ENCODE data around the gene CCM2L. TPM values are rescaled to one million over a fixed set of nuclear protein-coding genes. Genes with fewer than 3 reads are reported as not detected.

The CCM2L gene
- total and polyA plus RNA-seq, 10 of the 15 experiments (the other 5 are each of a cell fraction or from before 2014, with no cell fraction given): not detected

DNA sequence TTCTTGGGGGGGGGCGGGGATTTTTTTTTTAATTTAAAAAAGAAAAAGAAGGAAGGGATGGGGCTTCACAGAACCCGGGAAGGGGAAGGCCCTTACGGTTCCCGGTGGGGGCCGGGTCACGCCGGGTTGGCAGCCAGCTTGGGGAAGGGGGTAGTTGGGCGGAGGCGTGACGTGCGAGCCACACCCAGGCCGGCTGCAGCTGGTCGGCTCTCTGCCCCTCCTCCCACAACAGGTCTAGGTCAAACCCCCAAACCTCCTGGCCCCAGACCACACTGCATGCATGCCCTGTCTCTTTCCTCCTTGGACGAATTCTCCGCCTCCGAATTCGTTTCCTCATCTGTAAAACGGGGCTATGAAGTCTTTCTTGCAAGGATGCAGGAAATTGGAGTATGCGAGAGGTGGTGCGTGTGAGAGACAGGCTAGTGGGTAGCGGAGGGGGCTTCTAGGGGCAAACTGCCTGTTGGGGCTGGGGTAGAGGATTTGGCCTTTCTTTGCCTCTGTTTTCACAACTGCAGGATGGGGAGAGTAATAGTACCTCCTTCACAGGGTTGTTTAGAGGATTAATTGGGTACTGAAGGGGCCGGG lies 42.6 kb downstream of the CCM2L start:
- no TSS peak for BruUV-seq (replicated peaks)
- CTCF ChIA-PET: interaction anchor here (1.1 to 10.5 kb wide), 6 partner anchors 10 to 38 kb away, joined by 3 to 106 read pairs (median 8); no protein-coding TSS in a partner anchor
- no peaks in the 10 kb centered on the region; the same call in 2 of the 3 replicates for H3K9me3 ChIP-seq (replicated peaks; ENCODE audit: control insufficient read depth, insufficient read depth, low read length)
- peaks cover 3 to 7% of the 10 kb centered on the region in 2 experiments for H3K27me3 ChIP-seq (replicated peaks in 1 of 2; ENCODE audit: control insufficient read depth in 2 of 2, insufficient read depth in 2 of 2, low read length in 1 of 2)
- peak overlapping the region; percentile 75 for H3K9ac ChIP-seq (ENCODE audit: control insufficient read depth, insufficient read depth, low read length)
- DNase-seq (ENCODE audit: low read depth, low spot score) (no peak), ATAC-seq (peak; percentile 77), FAIRE-seq (no peak)
- RAD21 ChIA-PET (ENCODE audit: unreplicated experiment): interaction anchor here (0.9 to 17.3 kb wide), 7 partner anchors 10 to 38 kb away, joined by 3 to 215 read pairs (median 15); no protein-coding TSS in a partner anchor
- SMC1A ChIA-PET (ENCODE audit: uncharacterized antibody, unreplicated experiment): interaction anchor here (0.6 to 2.0 kb wide), 9 partner anchors 11 to 597 kb away, joined by 3 to 16 read pairs (median 4); no protein-coding TSS in a partner anchor
- no peaks in the 10 kb centered on the region; the same call in 1 of the 2 replicates for H4K20me1 ChIP-seq (ENCODE audit: control insufficient read depth, insufficient read depth)
- peak overlapping the region; percentile 64 for H3K27ac ChIP-seq (ENCODE audit: control insufficient read depth, insufficient read depth)
- WGBS (ENCODE audit: insufficient coverage, insufficient replicate concordance, low lambda C conversion rate, missing lambda C conversion rate): 8% methylated on average over 18 of the region's 22 CpGs
- H3K4me2 ChIP-seq (ENCODE audit: control insufficient read depth, insufficient read depth): peak overlapping the region; percentile 80
- peak overlapping the region; percentile 88 for H3K4me3 ChIP-seq
- in situ Hi-C loops (cut with MboI): no loop called here
- POLR2A ChIA-PET: interaction anchor here (0.7 to 5.0 kb wide), 6 partner anchors 10 to 791 kb away, joined by 4 to 86 read pairs (median 14); no protein-coding TSS in a partner anchor
- intact Hi-C loops (cut with micrococcal nuclease; ENCODE audit: unreplicated experiment): loop anchor here (5.0 kb wide), 1 partner anchor 39 kb away; no protein-coding TSS in a partner anchor
- peaks cover 18% of the 10 kb centered on the region for H3K4me1 ChIP-seq (ENCODE audit: control insufficient read depth, insufficient read depth, low read length)
- H2AFZ ChIP-seq (ENCODE audit: control insufficient read depth, low read depth, low read length): no peak overlapping the region; the same call in 1 of the 2 replicates
- no peaks in the 10 kb centered on the region for H3K36me3 ChIP-seq (ENCODE audit: control insufficient read depth in 2 of 2, insufficient read depth in 2 of 2, low read length in 1 of 2)
- H3K79me2 ChIP-seq (ENCODE audit: control insufficient read depth, insufficient read depth, low read length): peaks cover 8% of the 10 kb centered on the region
- TF ChIP-seq TAF1 (IDR thresholded peaks at IDR 0.05; ENCODE audit: borderline replicate concordance, low read depth, low read length) (no peak), SPI1 (IDR thresholded peaks at IDR 0.05; ENCODE audit: borderline replicate concordance, insufficient read depth, low read depth, low read length) (peak; percentile 4; the same call in 1 of the 2 replicates), YY1 (IDR thresholded peaks at IDR 0.05; ENCODE audit: low read depth, low read length) (no peak), ATF7 (IDR thresholded peaks at IDR 0.05; ENCODE audit: low read depth) (no peak), IRF5 (IDR thresholded peaks at IDR 0.05; ENCODE audit: borderline replicate concordance) (no peak), NR2F1 (conservative IDR thresholded peaks at IDR 0.05) (peak; percentile 93), BRCA1 (IDR thresholded peaks at IDR 0.05; ENCODE audit: low read depth, low read length) (no peak), PML (IDR thresholded peaks at IDR 0.05; ENCODE audit: low read length) (no peak), ATF3 (IDR thresholded peaks at IDR 0.05; ENCODE audit: borderline replicate concordance, extremely low read depth, low read depth, low read length) (no peak), NFIC (IDR thresholded peaks at IDR 0.05; ENCODE audit: low read depth, low read length) (no peak), LARP7 (IDR thresholded peaks at IDR 0.05) (0 out of 2 replicates have a peak, but pooled peaks have one; percentile 19), SIX5 (IDR thresholded peaks at IDR 0.05; ENCODE audit: low read depth, low read length, severe bottlenecking) (no peak), EZH2 (IDR thresholded peaks at IDR 0.05; ENCODE audit: borderline replicate concordance, control insufficient read depth, low read depth, low read length) (no peak), TCF7 (IDR thresholded peaks at IDR 0.05; ENCODE audit: borderline replicate concordance) (no peak), BACH1 (IDR thresholded peaks at IDR 0.05; ENCODE audit: borderline replicate concordance) (0 out of 2 replicates have a peak, but pooled peaks have one; percentile 15), KDM1A (IDR thresholded peaks at IDR 0.05; ENCODE audit: borderline replicate concordance) (no peak), ZNF24 (IDR thresholded peaks at IDR 0.05) (no peak), TCF3 (IDR thresholded peaks at IDR 0.05; ENCODE audit: borderline replicate concordance, insufficient read depth, low read depth, low read length) (peak; percentile 83), BCL11A (IDR thresholded peaks at IDR 0.05; ENCODE audit: low read depth, low read length) (no peak), SREBF1 (IDR thresholded peaks at IDR 0.05; ENCODE audit: low read length) (no peak), ETV6 (conservative IDR thresholded peaks at IDR 0.05 in 1 of 2, IDR thresholded peaks at IDR 0.05 in 1 of 2; ENCODE audit: borderline replicate concordance in 1 of 2, low read depth in 1 of 2) (no peak), SP1 (IDR thresholded peaks at IDR 0.05; ENCODE audit: low read depth, low read length) (no peak), FOXK2 (IDR thresholded peaks at IDR 0.05) (no peak)
